GM10847 (cell line): ENCODE results near the gene EEF1AKMT3.

Experiments
- POLR2A ChIP-seq: IDR thresholded peaks from 2 replicates; pipeline ENCODE4 v1.6.1; 2011; ENCODE audit not compliant: insufficient read length; ENCODE audit errors: extremely low read depth

EEF1AKMT3 gene

DNA sequence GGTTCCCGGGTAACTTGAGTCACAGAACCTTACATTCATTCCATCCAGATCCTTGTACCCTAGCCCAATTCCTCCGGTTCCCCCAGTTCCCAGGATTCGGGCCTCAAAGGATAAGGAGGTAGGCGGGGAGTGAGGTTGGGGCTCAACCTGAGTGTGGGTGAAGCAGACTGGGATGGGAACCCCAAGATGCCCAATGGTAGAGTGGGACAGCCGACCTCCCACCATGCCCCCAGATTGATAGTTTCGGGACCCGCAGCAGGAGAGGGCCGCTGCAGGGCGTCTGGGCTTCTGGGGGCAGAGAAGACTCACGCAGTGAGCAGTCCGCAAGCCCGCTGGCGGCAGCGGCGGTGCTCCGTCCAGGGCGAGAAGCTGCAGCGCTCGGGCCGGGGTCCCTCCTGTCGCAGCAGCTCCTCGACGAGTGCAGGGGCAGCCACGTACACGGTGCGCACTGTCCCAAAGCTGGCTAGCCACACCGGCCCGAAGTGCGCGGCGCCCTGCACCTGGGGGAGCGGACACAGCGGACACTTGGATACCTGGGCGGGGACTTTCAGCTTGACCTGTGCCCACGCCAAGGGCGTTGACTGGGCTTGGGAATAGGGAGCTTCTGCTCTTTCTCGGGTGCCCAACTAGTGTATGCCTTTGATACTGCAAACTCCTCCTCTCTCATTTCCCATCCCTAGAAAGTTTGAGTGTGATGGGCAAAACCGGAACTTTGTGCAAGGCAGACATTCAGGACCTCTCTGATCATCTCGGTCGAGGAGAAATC is 6.5 kb upstream of the EEF1AKMT3 start:
- TF ChIP-seq POLR2A: no peak

GRCh38 chr12:57766464-57767304 is 5.7 kb upstream of the EEF1AKMT3 start, which contains the start of gene CYP27B1:
TSS of gene CYP27B1 (minus strand) at chr12:57767078. CDS start at chr12:57767041, 37 bp downstream.
- TF ChIP-seq POLR2A: no peak

- no peak for TF ChIP-seq POLR2A
Observed at GRCh38 chr12:57767305-57767698, 5.1 kb upstream of the EEF1AKMT3 start.

DNA sequence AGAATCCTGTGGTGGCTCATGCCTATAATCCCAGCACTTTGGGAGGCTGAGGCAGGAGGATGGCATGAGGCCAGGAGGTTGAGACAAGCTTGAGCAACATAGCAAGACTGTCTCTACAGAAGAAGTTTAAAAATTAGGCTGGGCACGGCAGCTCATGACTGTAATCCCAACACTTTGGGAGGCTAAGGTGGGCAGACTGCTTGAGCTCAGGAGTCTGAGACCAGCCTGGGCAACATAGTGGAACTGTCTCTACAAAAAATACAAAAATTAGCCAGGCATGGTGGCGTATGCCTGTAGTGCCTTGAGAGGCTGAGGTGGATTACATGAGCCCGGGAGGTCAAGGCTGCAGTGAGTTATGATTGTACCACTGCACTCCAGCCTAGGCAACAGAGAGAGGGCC is 4.5 kb upstream of the EEF1AKMT3 start:
- TF ChIP-seq POLR2A: no peak

DNA sequence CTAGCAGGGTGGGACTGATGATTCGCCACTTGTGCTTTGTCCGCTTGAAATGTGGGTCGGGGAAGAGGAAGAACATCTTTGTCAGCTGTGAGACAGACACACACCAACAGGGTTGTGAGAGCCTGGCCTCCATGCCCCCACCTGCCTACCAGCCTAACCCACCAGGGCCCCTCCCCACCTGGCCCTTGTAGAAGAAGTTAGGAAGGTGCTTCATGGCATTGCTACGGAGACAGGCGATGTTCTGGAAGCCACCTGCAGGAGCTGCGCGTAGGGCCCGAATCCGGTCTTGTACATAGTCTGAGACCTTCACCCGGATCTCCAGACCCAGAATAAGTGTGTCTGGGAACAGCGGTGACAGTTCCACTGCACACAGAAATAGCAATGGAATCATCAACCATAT is 2.8 kb upstream of the EEF1AKMT3 start:
- TF ChIP-seq POLR2A: no peak

- TF ChIP-seq POLR2A: no peak
Observed at GRCh38 chr12:57770734-57771133, 1.7 kb upstream of the EEF1AKMT3 start.

DNA sequence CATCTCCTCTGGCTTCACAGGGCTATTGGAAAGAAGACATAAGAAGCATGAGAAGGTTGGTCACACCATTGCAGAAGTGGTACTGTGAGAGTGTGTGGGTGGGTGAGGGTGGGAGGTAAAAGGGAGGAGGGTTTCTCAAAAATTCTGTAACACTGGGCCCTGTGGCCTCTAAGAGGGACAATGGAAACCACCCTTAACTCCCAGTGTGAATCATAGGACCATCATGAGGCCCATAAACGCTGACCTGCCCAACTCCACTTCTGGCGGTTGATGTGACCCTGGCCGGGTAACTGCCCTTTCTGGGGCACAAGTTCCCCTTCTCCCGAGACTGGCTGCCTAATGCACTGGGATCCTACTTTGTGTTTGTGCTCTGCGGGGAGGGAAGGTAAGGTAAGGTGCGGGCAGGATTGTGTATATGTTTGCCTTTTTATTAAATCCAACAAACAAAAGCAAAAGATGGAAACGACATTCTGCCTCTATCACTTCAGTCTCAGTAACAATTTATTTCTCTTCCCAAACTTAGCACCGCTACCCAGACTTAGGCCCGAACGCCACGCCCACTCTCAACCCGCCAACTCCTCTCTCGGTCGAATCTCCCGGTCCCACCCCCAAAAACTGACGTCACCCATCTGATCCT is 1.1 kb upstream of the EEF1AKMT3 start:
- TF ChIP-seq POLR2A: no peak

DNA sequence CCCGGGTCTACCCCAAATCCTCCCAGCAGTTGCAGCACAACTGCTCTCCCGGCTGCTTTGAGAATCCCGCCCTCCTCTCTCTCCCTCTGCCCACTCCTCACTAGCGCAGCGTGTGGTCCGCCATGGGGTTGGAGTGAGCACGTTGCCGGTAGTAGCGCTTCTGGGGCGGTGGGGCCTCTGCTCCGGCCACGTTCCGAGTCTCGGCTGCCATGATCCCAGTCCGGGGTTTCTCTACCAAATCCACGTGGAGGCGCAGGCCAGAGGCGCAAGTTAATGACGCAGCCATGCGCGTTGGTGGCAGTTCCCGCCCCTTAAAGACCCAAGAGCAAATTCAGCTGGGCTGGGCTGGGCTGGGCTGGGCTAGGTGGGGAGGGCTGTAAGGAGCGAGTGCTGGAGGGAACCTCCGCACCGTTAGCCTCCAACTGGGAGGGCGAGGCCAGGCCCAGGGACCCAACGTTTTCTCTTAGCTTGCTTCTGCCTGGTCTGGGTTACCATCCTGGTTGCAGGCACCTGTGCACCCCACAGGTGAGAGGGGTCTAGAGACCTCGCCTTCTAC is 463 bp upstream of the EEF1AKMT3 start, which contains the start of gene METTL1:
Gene METTL1, minus strand, starts transcription at position 233 of the 556 bp plus-strand sequence. Its CDS starts 22 bp downstream, at position 211.
- peak; percentile 66 for TF ChIP-seq POLR2A

GRCh38 chr12:57775044-57775443 is 2.6 kb downstream of the EEF1AKMT3 start:
- TF ChIP-seq POLR2A: no peak

DNA sequence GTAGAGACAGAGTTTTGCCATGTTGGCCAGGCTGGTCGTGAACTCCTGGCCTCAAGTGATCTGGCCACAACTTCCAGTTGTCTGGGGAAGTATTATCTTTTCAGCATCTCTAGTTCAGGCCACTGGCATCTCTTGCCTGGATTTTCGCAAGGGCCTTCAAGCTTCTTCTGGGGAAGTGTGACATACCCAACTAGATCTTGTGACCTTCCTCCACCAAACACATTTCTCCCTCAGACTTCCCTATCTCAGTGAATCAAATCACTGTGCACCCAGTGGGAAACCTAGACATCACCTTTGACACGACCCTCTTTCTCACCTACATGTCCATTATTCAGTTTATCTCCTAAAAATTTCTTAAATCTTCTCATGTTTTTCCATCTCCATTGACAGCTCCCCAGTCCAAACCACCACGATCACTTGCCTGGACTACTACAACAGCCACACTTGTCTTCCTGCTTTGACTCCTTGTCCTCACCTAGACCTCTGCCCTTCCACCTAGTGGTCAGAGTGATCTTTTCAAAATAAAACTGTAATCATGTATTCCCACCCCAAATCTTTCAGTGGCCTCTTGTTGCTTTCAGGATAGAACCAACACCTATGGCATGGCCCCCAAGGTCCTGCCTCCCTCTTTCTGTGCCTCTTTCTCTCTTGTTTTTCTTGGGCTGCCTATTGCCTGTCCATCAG is 3.3 kb downstream of the EEF1AKMT3 start:
- no peak for TF ChIP-seq POLR2A

DNA sequence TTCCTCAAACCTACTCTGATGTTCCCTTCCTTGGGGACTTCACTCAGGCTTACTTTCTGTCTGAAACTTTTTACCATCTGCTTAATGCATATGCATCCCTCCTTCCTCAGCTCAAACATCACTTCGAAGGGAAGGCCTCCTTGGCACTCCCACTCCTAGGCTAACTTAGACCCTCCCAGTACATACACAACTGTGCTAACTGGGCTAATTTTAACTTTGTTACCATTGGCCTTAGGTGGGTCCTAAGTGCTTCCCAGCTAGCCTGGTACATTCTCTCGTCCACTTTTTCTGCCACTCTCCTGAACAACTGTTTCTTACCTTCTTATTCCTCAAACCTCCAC is 3.8 kb downstream of the EEF1AKMT3 start:
- no peak for TF ChIP-seq POLR2A

DNA sequence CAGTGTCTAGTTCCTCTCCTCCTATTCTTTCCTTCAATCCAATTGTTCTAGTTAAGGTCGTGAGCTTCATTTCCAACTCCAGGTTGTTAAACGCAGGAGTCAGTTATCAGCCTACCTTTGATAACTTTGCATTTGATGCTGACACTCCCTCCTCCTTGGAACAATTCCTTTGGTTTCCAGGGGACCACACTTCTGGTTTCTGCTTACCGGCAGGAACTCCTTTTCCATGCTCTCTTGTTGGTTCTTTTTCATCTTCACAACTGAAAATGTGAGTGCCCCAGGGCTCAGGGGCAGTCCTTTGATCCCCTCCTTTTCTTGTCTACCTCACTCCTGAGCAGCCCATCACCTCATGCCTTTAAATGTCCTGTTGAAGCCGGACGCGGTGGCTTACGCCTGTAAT is 5.0 kb downstream of the EEF1AKMT3 start:
- TF ChIP-seq POLR2A: no peak

GRCh38 chr12:57777911-57778310 is 5.5 kb downstream of the EEF1AKMT3 start:
- TF ChIP-seq POLR2A: no peak

GRCh38 chr12:57779736-57780135 is 7.3 kb downstream of the EEF1AKMT3 start:
- no peak for TF ChIP-seq POLR2A
